Fibroblast of skin of abdomen (primary cell): ENCODE data around the gene CNPPD1.

Experiments used
- DNase-seq: peaks from one replicate; pipeline ENCODE4 v3.0.0-alpha.2; 2013

The CNPPD1 gene

DNA sequence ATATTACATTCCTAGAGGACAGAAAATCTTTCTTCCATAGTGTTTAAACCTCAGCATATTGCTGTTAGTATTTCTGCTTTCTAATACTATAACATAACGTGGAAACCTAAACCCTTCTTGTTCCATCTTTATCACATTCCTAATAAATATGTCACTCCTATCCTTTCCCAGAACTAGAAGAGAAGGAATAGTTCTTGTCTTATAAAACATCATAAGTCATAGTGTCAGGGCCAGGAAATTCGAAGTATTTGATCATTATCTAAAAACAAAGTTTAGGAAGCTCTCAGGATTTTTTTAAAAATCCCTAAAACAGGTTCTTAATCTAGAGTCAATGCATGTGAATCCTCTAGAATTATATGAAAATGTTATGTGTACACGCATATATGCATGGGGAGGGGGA lies 18.1 kb downstream of the CNPPD1 start:
- peak; percentile 48 for DNase-seq

DNA sequence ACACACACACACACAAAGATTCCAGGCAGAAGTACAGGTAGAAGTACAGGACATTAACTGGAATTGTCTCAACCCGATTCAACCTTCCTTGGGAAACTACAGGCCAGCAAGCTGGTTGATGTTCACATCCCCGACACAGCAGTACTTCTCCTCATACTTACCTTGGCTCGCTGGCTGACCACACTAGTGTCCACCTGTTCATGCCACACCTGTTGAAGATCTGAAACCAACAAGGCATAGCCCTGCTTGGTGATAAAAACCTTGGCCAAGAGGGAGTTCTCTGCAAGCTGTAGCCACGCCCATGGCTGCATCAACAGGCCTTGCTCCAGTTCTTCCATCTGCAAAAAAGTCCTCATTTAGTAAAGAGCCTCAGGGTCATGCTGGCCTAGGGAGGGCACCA lies 18.7 kb downstream of the CNPPD1 start:
- no peak for DNase-seq

DNA sequence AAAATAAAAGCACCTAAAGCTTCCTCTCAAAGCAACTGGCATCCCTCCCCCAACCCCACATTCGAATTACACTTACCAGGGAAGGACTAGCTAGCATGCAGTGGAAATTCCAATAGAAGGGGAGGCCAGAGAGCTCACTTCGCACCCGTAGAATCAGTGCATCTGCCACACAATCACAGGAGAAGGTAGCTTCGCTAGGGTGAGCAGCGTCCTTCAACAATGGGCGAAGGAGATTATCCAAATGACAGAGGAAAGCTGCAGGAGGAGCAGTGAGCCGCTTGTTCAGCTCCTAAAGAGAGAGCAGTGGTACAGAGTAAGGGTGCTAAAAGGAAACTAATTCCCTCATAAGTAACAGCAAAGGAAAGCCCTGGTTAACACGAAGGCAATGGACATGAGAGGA lies 19.3 kb downstream of the CNPPD1 start:
- DNase-seq, result no peak

DNA sequence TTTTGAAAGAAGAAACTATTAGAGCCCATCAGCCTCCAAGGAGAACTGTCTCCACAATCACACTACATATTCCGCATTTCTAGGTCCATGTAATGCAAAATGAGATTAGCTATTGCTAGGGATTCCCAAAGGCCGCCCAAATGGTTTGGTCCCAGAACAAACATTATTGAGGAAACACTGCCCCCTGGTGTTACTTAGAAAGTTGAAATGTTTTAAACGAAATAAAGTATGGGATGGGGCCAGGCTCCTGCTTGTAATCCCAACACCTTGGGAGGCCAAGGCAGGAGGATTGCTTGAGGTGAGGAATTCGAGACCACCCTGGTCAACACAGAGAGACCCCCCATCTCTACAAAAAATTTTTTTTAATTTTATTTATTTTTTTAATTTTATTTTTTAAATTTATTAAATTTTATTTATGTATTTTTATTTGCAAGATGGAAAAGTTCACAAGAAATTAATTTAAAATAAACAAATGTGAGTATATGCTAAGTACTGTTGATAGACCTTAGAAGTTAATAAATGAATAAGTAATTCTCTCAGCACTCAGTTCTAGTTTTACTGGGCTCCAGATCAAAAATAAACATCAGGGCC lies 21.6 kb downstream of the CNPPD1 start:
- peak; percentile 66 for DNase-seq

DNA sequence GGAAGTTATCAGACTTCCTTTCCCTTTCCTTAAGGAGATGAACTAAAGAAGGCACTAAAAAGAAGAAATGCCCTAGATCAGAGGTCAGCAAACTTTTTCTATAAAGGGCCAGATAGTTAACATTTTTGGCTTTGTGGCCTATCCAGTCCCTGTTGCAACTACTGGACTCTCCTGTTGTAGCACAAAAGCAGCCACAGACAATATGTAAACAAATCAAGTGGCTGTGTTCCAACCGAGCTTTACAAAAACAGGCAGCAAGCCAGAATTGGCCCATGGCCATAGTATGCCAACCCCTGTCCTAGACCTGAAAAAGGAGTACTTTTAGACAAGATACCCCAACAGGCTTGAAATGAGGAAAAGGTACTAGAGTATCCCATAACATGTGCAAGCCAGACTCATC lies 27.1 kb downstream of the CNPPD1 start:
- DNase-seq, result no peak

DNA sequence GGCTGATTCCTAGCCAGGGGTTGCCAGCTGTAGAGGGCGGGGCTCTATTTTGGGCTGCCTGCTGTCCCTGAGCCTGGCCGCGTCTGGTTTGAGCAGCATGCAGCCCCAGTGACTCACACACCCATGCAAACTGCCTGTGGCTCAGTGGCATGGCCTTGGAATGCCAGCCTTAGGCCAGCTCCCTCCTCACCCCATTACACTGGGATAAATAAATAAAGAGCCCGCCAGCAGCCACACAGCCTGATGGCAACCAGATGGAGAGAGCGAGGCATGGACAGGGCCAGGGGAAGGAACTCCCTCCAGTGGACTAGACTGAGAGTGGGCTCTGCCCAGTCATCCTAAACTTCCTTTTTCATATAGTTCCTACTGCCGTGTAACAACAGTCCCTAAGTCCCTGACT lies 34.4 kb downstream of the CNPPD1 start:
- DNase-seq, result peak; percentile 64

DNA sequence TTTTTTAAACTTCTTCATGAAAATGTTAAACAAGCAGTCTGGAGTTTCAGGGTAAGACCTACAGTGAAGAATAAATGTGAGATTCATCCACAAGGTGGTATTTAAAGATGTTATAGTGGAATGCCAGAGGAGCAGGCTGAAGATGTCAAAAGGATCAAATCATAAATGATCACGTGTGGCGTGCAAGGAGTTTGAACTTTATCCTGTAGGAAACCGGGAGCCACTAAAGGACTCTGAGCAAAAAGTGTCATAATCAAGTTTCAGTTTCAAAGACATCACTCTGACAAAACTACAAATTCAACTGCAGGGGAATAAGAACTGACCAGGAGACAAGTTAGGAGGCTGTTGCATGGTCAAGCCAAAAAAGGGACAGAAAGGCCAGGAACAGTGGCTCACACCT lies 36.0 kb downstream of the CNPPD1 start:
- no peak for DNase-seq

DNA sequence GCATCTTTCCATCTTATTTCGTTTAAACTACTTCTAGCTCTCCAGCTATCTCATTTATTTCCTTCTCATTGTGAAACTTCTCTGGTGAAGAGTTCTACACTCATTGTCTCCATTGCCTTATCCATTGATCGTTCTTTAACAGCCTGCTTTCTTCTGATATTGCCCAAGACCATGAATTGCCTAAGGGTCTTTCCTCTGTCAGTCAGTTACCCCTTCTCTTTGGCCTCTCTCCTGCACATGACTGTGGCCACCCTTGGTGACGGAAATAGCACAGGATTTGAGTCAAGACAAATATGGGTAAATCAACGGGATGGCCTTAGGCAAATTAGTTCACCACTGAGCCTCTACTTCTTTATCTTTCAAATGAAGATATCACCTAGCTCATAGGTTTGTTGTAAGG lies 42.7 kb downstream of the CNPPD1 start:
- no peak for DNase-seq

DNA sequence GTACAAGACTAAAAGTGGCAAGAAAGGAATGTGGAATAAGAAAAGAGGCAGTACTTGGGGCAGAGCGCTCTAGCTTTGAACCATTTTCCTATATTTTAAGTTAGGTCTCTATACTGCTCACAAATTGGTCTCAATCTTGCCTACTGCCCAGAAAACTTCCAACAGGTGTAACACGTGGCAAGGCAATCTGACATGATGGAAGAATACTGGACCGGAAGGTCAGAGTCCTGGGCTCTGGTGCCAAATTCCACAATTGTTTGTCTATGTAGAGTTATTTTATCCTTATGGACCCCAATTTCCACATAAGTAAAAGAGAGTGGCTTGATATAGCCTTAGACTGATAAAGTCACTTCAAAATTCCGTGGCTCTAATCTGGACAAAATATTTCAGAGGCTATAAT lies 45.0 kb downstream of the CNPPD1 start:
- DNase-seq, result no peak

DNA sequence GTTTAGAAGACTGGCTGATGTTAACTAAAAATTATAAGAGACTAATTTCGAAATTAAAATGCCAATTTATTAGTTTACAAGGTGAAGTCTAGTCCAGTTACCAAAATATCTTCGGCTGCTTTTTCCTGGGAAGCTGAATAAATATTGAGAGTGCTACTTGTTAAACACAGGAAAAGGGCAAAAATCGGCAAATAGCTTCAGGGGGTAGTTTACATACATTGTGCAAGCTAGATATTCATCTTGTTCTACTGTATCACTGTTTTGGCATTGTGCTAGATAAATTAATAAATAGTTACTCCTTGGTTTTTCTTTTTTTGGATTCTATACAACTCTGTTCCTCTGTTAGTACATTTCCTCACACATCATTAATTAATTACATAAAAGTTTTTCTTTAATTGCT lies 45.4 kb downstream of the CNPPD1 start:
- no peak for DNase-seq

DNA sequence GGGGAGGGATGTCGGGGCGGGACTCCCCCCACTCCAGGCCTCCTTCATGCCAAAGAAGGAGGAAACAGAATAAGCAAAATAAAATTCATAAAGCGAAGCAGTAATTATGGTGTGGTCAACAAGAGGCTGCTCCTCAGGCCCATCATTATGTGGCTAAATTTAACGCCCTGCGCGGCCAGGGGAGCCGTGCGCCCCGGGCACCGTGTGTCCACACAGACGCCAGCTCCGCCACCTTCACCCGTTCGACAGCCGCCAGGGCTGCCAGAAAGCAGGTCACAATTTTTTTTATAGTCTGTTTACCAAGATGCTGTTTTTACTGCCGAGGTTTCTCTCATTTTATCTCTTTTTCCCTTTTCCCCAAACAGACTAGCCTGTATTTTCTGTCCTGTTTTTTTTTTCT lies 47.1 kb downstream of the CNPPD1 start:
- no peak for DNase-seq

DNA sequence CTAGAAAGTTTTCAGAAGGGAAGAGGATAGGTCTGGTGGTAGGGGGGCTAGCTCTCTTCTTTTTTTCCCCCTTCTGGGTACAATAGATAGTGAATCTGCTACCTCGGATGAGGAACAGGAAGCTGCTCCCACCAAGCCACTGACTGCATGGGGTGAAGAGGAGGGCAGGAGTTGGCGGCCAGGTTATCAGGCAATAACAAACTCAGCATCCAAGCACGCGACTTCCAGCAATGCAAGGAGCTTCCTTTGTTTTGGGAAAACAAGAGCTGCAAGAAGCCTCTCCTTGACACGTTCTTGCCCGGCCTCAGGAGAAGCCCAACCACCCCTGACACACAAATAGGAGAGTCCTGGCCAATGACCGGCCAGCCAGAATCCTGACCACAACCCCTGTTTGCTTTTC lies 48.3 kb downstream of the CNPPD1 start:
- DNase-seq, result no peak

DNA sequence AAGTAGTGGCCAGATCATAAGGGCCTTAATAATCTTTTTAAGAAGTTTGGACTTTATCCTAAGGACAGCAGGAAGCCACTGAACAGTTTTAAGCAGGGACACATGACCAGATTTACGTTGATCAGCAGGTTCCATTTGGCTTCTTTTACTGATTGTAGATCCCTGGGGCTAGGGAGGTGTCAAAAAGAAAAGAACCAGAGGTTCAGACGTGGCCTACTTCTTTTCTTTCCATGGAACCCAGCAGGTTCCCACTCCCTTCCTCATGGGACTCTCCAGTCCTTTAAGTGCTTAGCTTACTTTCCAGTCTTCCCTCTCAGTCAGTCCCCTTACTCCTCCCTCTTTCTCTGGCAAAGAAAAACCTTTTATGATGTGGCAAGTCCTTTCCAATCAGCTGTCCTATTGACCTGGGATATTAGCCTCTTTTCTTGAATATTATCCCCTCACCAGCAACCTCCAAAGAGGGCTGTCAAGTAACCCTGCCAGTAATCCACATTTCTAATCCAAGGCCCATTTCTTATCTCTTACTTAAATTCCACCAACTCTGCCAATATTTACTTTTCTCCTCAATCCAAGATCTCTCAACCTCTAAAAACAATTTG lies 49.6 kb downstream of the CNPPD1 start:
- no peak for DNase-seq

DNA sequence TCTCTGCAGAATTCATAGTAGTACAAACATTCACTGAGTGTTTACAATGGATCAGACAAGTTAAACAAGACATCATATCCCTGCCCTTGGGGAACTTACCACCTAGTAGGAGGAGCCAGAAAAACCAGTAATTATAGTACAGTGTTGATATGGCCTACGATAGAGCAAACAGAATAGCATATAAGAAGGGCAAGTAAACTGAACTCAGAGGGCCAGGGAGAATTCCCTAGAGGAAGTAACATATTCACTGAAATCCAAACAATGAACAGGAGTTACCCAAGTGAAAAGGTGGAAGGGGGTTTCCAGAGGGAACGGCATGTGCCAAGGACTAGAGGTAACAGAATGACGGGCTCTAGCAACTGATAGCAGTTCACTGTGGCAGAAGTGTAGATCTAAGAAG lies 50.2 kb downstream of the CNPPD1 start:
- DNase-seq, result no peak

DNA sequence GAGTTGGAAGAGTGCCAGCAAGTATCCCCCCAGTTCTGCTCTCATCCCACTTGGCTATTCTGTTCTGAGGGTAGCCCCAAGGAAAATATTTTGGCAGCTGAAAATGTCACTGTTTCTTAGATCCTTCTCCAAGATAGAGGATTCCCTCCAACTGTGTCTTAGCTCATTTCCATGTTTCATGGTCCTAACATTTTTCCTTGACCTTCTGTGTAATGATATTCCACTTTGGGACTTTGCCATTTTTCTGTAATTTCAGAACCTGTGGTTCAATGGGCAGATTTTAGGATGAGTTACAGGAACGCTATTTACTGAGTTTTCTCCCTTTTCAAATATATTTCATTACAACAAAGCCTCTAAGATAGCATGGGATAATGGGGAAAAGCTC lies 50.8 kb downstream of the CNPPD1 start:
- no peak for DNase-seq

DNA sequence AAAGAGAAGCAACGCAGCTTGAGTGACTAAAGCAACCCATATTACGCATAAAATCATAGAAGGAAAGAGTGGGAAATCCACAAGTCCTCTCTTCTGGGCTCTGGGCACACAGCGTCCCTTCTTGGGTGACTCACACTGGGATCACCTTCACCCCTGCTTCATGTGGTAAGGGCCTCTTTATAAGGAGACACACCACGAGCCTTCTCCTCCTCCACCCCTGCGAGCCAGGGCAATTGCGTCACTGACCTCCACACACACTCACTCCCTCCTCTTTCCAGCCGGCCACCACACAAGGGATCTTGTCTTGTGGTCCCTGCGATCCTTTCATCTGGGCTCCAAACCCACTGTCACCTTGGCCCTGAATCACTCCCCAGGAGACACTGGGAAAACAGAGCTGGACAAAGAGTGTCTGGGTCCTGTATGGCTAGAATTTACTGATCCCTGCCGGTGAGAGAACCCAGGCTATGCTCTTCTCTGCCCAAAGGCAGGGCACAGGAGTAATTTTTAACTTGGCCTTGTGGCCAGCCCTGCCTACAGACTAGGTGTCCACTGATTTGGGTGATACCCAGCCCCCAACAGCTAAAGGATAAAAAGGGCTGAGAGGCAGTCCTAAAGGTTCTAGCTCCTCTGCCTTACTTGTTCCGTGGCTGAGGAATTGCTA lies 51.4 kb downstream of the CNPPD1 start:
- peak; percentile 42 for DNase-seq

DNA sequence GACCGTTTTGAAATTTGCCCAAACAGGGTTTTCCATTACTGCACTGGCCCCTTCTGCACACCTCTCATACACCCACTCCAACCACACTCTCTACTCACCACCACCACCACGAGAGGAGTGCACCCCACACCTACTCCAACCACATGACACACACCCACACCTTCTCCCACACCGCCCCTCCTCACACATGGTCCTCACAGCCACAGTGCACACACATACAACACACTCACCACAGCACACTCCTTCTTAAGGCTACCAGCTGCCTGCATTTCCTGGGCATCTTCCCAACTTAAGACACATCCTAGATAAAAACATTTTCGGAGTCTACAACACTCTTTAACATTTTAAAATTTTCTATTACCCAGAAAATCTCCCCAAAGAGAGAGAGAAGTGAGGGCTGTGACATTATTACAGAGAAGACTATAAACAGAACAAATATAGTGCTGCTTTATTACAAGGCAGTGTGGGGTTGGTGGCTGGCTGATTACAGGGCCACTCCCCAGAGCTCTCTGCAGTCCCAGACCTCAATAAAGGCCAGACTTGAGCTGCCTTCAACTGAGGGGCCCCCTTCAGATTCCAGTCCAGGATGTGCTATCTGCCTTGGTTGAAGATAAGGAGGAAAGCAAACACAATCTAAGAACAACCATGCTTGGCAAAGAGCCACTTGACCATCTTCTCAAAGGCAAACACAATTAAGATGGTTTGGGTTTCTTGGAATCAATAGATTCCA lies 52.2 kb downstream of the CNPPD1 start:
- no peak for DNase-seq

DNA sequence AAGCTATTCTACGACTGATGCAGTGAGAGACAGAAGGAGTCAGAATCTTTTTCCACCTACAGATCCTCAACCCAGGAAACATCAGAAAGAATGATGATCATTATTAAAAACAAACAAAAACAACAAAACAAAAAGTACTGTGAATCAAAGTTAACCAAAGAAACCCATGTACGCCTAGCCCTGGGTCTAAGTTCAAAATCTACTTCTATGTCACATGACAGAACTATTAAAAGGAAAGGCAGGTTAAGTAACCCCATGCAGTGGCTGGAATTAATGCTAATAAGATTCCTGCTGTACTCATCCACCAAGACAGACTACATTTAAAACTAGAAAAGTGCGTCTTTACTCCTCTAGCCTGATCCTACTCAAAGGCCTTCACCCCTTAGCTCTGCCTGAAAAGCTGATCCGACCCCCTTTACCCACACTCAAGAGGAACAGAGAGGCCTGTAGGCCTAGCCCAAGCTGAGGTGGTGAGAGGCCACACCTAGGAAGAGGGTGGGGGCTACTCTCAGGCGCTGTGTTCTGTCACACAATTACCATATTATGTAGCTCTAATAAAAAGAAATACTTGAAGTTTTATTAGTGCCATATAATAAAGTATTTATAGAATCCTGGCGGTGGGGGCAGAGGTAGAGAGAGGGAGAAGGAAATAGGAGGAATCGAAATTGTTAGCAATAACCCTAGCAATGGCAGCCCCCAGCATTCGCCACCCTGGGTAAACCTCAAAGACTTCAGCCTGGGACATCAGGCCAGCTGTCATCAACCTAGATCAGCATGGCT lies 53.2 kb downstream of the CNPPD1 start:
- DNase-seq, result no peak

DNA sequence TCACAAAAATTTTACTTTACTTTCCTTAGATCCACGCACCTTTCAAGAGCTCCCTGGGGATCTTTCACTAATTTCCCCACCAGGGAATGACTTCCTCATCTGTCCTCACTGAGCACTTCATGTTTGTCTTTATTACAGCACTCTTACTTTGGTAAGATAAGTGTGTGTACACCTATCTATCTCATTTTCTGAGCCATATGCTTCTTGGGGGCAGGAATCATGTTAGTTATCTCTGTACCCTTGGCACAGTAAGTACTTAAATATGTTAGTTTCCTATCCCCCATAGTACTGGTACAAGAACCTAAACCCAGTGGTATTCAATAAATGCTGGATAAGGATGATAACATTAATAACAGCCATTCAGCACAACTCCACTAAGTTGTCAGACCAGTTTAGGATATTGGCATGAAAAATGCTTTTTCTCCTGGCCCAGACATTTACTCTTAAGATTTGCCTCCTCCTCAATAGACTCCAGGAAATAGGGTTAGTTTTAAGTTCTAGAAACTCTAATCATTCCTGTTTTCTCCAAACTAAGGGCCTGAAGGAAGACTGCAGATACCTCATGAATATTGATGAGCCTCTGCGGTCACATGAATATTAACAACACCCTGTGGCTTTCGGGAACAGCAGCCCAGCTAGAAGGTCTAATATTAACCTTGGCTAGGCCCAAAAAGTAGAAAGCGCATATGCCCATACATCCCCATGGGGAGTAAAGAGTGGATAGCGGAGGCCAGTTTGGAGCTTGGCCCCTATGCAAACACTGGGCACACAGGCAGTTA lies 54.3 kb downstream of the CNPPD1 start:
- no peak for DNase-seq
